K562 (cell line): ENCODE data around the gene SNX9. TPM values are rescaled to one million over a fixed set of nuclear protein-coding genes. Genes with fewer than 3 reads are reported as not detected.

ENCODE experiments used
- AFF1 ChIP-seq, 2 experiments: fragments of 450-650 bp; IDR thresholded peaks; 2 replicates each; pipeline ENCODE4 v1.6.1; 2018; ENCODE audit warnings: mild to moderate bottlenecking in 2 of 2, low read depth in 1 of 2; ENCODE audit not compliant: partially characterized antibody in 2 of 2
- ARID1B ChIP-seq: fragments of 450-650 bp; IDR thresholded peaks from 2 replicates; pipeline ENCODE4 v1.6.1; 2016; ENCODE audit warnings: antibody characterized with exemption, mild to moderate bottlenecking, inconsistent platforms
- ATF3 ChIP-seq, 2 experiments: fragments of 450-650 bp in 1 of 2; sonication (generic) in 1 of 2; formaldehyde crosslinking in 1 of 2; IDR thresholded peaks in 1 of 2; conservative IDR thresholded peaks in 1 of 2; 2 replicates each; pipeline versions ENCODE4 v1.6.1 to v1.8.1; 2016 to 2023; ENCODE audit warnings: mild to moderate bottlenecking in 2 of 2, moderate library complexity in 2 of 2, inconsistent platforms in 1 of 2, missing genetic modification reagents in 1 of 2
- C11orf30 ChIP-seq: fragments of 450-650 bp; IDR thresholded peaks from 2 replicates; pipeline ENCODE4 v1.6.1; 2016; ENCODE audit warnings: low read depth, mild to moderate bottlenecking
- FOXP1 ChIP-seq: sonication (generic); formaldehyde crosslinking; IDR thresholded peaks from 2 replicates; pipeline ENCODE4 v1.8.0; 2022; ENCODE audit warnings: mild to moderate bottlenecking, missing genetic modification reagents
- HDAC1 ChIP-seq, 2 experiments: fragments of 450-650 bp; IDR thresholded peaks; 2 replicates each; pipeline ENCODE4 v1.6.1; 2016 to 2017; ENCODE audit warnings: inconsistent platforms in 1 of 2, mild to moderate bottlenecking in 1 of 2, moderate library complexity in 1 of 2
- HMBOX1 ChIP-seq: sonication (generic); IDR thresholded peaks from 2 replicates; pipeline ENCODE4 v1.6.1; 2016
- JUN ChIP-seq, 2 experiments: sonication (generic) in 1 of 2; formaldehyde crosslinking in 1 of 2; IDR thresholded peaks; 2 replicates each; pipeline versions ENCODE4 v1.6.1 to v1.8.0; 2012 to 2022; ENCODE audit warnings: borderline replicate concordance in 2 of 2, mild to moderate bottlenecking in 2 of 2, improper control_type of control experiment in 1 of 2, low read depth in 1 of 2, low read length in 1 of 2, missing genetic modification reagents in 1 of 2
- LCOR ChIP-seq: sonication (generic); formaldehyde crosslinking; IDR thresholded peaks from 2 replicates; pipeline ENCODE4 v1.8.0; 2022; ENCODE audit warnings: mild to moderate bottlenecking, missing genetic modification reagents
- MTA1 ChIP-seq: fragments of 450-650 bp; IDR thresholded peaks from 2 replicates; pipeline ENCODE4 v1.6.1; 2017; ENCODE audit warnings: borderline replicate concordance
- NRF1 ChIP-seq, 2 experiments: fragments of 450-650 bp; IDR thresholded peaks in 1 of 2; conservative IDR thresholded peaks in 1 of 2; 2 replicates each; pipeline ENCODE4 v1.6.1; 2014; ENCODE audit warnings: mild to moderate bottlenecking in 2 of 2
- PATZ1 ChIP-seq: fragments of 250-450 bp; sonication (Bioruptor Pico); IDR thresholded peaks from 2 replicates; pipeline ENCODE4 v1.5.0; 2020; ENCODE audit warnings: mild to moderate bottlenecking, borderline replicate concordance
- PPARD ChIP-seq: fragments of 250-450 bp; sonication (Bioruptor Pico); IDR thresholded peaks from 2 replicates; pipeline ENCODE4 v1.8.0; 2022; ENCODE audit warnings: inconsistent platforms, mild to moderate bottlenecking, moderate library complexity
- SREBF2 ChIP-seq: sonication (generic); formaldehyde crosslinking; IDR thresholded peaks from 2 replicates; pipeline ENCODE4 v1.4.0; 2020; ENCODE audit warnings: mild to moderate bottlenecking, missing genetic modification reagents
- TEAD4 ChIP-seq, 2 experiments: sonication (generic) in 1 of 2; formaldehyde crosslinking in 1 of 2; IDR thresholded peaks; 2 replicates each; pipeline versions ENCODE4 v1.6.1 to v1.8.0; 2012 to 2022; ENCODE audit warnings: borderline replicate concordance in 1 of 2, inconsistent platforms in 1 of 2, low read length in 1 of 2, mild to moderate bottlenecking in 1 of 2, missing genetic modification reagents in 1 of 2
- ZEB2 ChIP-seq: fragments of 450-650 bp; IDR thresholded peaks from 2 replicates; pipeline ENCODE4 v1.6.1; 2016
- ZNF384 ChIP-seq: IDR thresholded peaks from 2 replicates; pipeline ENCODE4 v1.6.1; 2012; ENCODE audit warnings: low read depth, low read length, improper control_type of control experiment
- ZNF431 ChIP-seq: sonication (generic); formaldehyde crosslinking; IDR thresholded peaks from 2 replicates; pipeline ENCODE4 v1.8.0; 2022; ENCODE audit warnings: mild to moderate bottlenecking, missing genetic modification reagents
- ZNF511 ChIP-seq: sonication (generic); formaldehyde crosslinking; IDR thresholded peaks from 2 replicates; pipeline ENCODE4 v1.8.0; 2022; ENCODE audit warnings: mild to moderate bottlenecking, missing genetic modification reagents
- polyA plus RNA-seq, 8 experiments: library from polyadenylated mRNA; depleted of rRNA in 4 of 8; stranded (reverse) in 5 of 8; unstranded in 3 of 8; fragments of >200 nt; fragmentation: Nextera tagmentation in 2 of 8; fragmentation: Illumina TruSeq in 1 of 8; extraction: Ambion mirVana in 2 of 8; extraction: Trizol in 1 of 8; gene quantifications; 2 replicates each; pipeline versions ENCODE4 v1.2.1 to v1.2.3, GENCODE V29; 2011 to 2014; ENCODE audit warnings: inconsistent platforms in 1 of 8, missing spikeins in 1 of 8
- total RNA-seq, 7 experiments: library from RNA; depleted of rRNA in 6 of 7; stranded (reverse); fragments of >200 nt in 6 of 7; fragmentation: Illumina TruSeq in 2 of 7; extraction: Trizol in 2 of 7; gene quantifications; 2 replicates each; pipeline versions ENCODE4 v1.2.1 to v1.2.3, GENCODE V29; 2011 to 2021; ENCODE audit warnings: low replicate concordance in 1 of 7

Gene SNX9
- total and polyA plus RNA-seq, 9 of the 15 experiments (the other 6 are each of a cell fraction or from before 2014, with no cell fraction given) = 6.0 to 81.7 (median 57.1) TPM

GRCh38 chr6:157867155-157867559, 44.1 kb downstream of the SNX9 start (continued):
- no peak for TF ChIP-seq SREBF2 (CRISPR knock-in tag)
- peak; percentile 86 for TF ChIP-seq JUN (IDR thresholded peaks at IDR 0.05; ENCODE audit: borderline replicate concordance, low read depth, low read length)
- TF ChIP-seq JUN (CRISPR knock-in tag; IDR thresholded peaks at IDR 0.05; ENCODE audit: borderline replicate concordance) = no peak
- TF ChIP-seq PPARD (CRISPR knock-in tag) = no peak
- TF ChIP-seq ATF3 (IDR thresholded peaks at IDR 0.05) = peak; percentile 92
- peak; percentile 71; the same call in 1 of the 2 replicates for TF ChIP-seq ATF3 (CRISPR knock-in tag; conservative IDR thresholded peaks at IDR 0.05)
- TF ChIP-seq TEAD4 (IDR thresholded peaks at IDR 0.05; ENCODE audit: low read length) = peak; percentile 60; the same call in 1 of the 2 replicates
- TF ChIP-seq TEAD4 (CRISPR knock-in tag; IDR thresholded peaks at IDR 0.05; ENCODE audit: borderline replicate concordance) = no peak
- peak; percentile 83 for TF ChIP-seq ARID1B
- 0 out of 2 replicates have a peak, but pooled peaks have one; percentile 36 for TF ChIP-seq FOXP1 (CRISPR knock-in tag)
- TF ChIP-seq ZNF431 (CRISPR knock-in tag) = no peak
- peak; percentile 42; the same call in 1 of the 2 replicates for TF ChIP-seq MTA1
- peak; percentile 80 for TF ChIP-seq HMBOX1
- TF ChIP-seq AFF1 (IDR thresholded peaks at IDR 0.05; ENCODE audit: low read depth in 1 of 2, partially characterized antibody in 2 of 2) = peak in 1 of 2 experiments; percentile 17
- 0 out of 4 replicates have a peak, but pooled peaks of 1 of the 2 experiments have one; percentile 46 for TF ChIP-seq HDAC1 (IDR thresholded peaks at IDR 0.05)
- TF ChIP-seq LCOR = peak; percentile 95
- no peak for TF ChIP-seq PATZ1
- no peak; a peak in 1 of 4 replicates for TF ChIP-seq NRF1 (conservative IDR thresholded peaks at IDR 0.05 in 1 of 2, IDR thresholded peaks at IDR 0.05 in 1 of 2)
- TF ChIP-seq C11orf30 = no peak; the same call in 1 of the 2 replicates
- TF ChIP-seq ZEB2 = peak; percentile 79
- no peak for TF ChIP-seq ZNF511 (CRISPR knock-in tag)
- no peak for TF ChIP-seq ZNF384
